ENCODE measurements around the gene LRRC61.

LRRC61 gene

GRCh38 chr7:150379441-150380379 is 56.6 kb downstream of the LRRC61 start:
- no peak for TF ChIP-seq POLR2AphosphoS5 (IDR thresholded peaks at IDR 0.05; ENCODE audit: low read depth, low read length)
- TF ChIP-seq SIN3A (IDR thresholded peaks at IDR 0.05; ENCODE audit: borderline replicate concordance, insufficient read depth, low read length) = no peak
- no peak for TF ChIP-seq TAF1 (IDR thresholded peaks at IDR 0.05; ENCODE audit: borderline replicate concordance, insufficient read depth, low read length)
- no peak for TF ChIP-seq FOXP2 (optimal IDR thresholded peaks at IDR 0.05; ENCODE audit: borderline replicate concordance, extremely low read depth, extremely low read length, insufficient read depth)
- TF ChIP-seq REST (IDR thresholded peaks at IDR 0.05; ENCODE audit: insufficient read depth in 1 of 2, low read depth in 2 of 2, low read length in 2 of 2) = no peak

- no peak for TF ChIP-seq FOXP2 (optimal IDR thresholded peaks at IDR 0.05; ENCODE audit: borderline replicate concordance, extremely low read depth, extremely low read length, insufficient read depth)
- TF ChIP-seq TAF1 (IDR thresholded peaks at IDR 0.05; ENCODE audit: borderline replicate concordance, insufficient read depth, low read length) = no peak
- TF ChIP-seq SIN3A (IDR thresholded peaks at IDR 0.05; ENCODE audit: borderline replicate concordance, insufficient read depth, low read length) = no peak
- TF ChIP-seq REST (IDR thresholded peaks at IDR 0.05; ENCODE audit: insufficient read depth in 1 of 2, low read depth in 2 of 2, low read length in 2 of 2) = no peak
- no peak for TF ChIP-seq POLR2AphosphoS5 (IDR thresholded peaks at IDR 0.05; ENCODE audit: low read depth, low read length)
These were observed 57.3 kb downstream of the LRRC61 start for GRCh38 chr7:150380463-150380862.

- TF ChIP-seq POLR2AphosphoS5 (IDR thresholded peaks at IDR 0.05; ENCODE audit: low read depth, low read length) = no peak
- TF ChIP-seq TAF1 (IDR thresholded peaks at IDR 0.05; ENCODE audit: borderline replicate concordance, insufficient read depth, low read length) = no peak
- TF ChIP-seq FOXP2 (optimal IDR thresholded peaks at IDR 0.05; ENCODE audit: borderline replicate concordance, extremely low read depth, extremely low read length, insufficient read depth) = no peak
- no peak for TF ChIP-seq REST (IDR thresholded peaks at IDR 0.05; ENCODE audit: insufficient read depth in 1 of 2, low read depth in 2 of 2, low read length in 2 of 2)
- no peak for TF ChIP-seq SIN3A (IDR thresholded peaks at IDR 0.05; ENCODE audit: borderline replicate concordance, insufficient read depth, low read length)
These were observed 57.9 kb downstream of the LRRC61 start for GRCh38 chr7:150381096-150381495.

- TF ChIP-seq POLR2AphosphoS5 (IDR thresholded peaks at IDR 0.05; ENCODE audit: low read depth, low read length) = no peak
- TF ChIP-seq SIN3A (IDR thresholded peaks at IDR 0.05; ENCODE audit: borderline replicate concordance, insufficient read depth, low read length) = no peak
- TF ChIP-seq TAF1 (IDR thresholded peaks at IDR 0.05; ENCODE audit: borderline replicate concordance, insufficient read depth, low read length) = no peak
- no peak for TF ChIP-seq REST (IDR thresholded peaks at IDR 0.05; ENCODE audit: insufficient read depth in 1 of 2, low read depth in 2 of 2, low read length in 2 of 2)
These were observed 58.6 kb downstream of the LRRC61 start for GRCh38 chr7:150381785-150382122.

Measured in PFSK-1 (cell line).